Mesothelial cell of epicardium (in vitro differentiated cells): ENCODE results near the gene HAUS3. TPM values are rescaled to one million over a fixed set of nuclear protein-coding genes. Genes with fewer than 3 reads are reported as not detected.

Experiments used
- DNase-seq, 2 experiments: peaks; one replicate each; pipeline ENCODE4 v3.0.0; 2021; ENCODE audit warnings: low spot score in 2 of 2; ENCODE audit not compliant: unreplicated experiment in 2 of 2
- H3K27ac Mint-ChIP-seq: 2 replicates; pipeline ENCODE4 v1.8.0; 2021; ENCODE audit warnings: mixed read lengths
- H3K27me3 Mint-ChIP-seq: 2 replicates; pipeline ENCODE4 v1.8.0; 2021; ENCODE audit warnings: low read depth, mixed read lengths
- H3K36me3 Mint-ChIP-seq: 2 replicates; pipeline ENCODE4 v1.8.0; 2021; ENCODE audit warnings: mixed read lengths
- H3K4me1 Mint-ChIP-seq: 2 replicates; pipeline ENCODE4 v1.8.0; 2021; ENCODE audit warnings: mixed read lengths
- H3K4me3 Mint-ChIP-seq: 2 replicates; pipeline ENCODE4 v1.8.0; 2021; ENCODE audit warnings: mild to moderate bottlenecking, moderate library complexity, mixed read lengths
- H3K9me3 Mint-ChIP-seq: 2 replicates; pipeline ENCODE4 v1.8.0; 2021; ENCODE audit warnings: mixed read lengths
- total RNA-seq: library from RNA; stranded (reverse); gene quantifications from 3 replicates; pipeline ENCODE4 v1.2.1, GENCODE V29; 2021
- TF ChIP-seq, protein P1 (sequence below): fragments of 200-600 bp; sonication (generic); IDR thresholded peaks from one replicate; pipeline ENCODE4 v1.5.0; 2021; ENCODE audit warnings: antibody characterized with exemption; ENCODE audit not compliant: unreplicated experiment

The HAUS3 gene
- total RNA-seq, 1 donor from 2014 or later, result 16.9 TPM

DNA sequence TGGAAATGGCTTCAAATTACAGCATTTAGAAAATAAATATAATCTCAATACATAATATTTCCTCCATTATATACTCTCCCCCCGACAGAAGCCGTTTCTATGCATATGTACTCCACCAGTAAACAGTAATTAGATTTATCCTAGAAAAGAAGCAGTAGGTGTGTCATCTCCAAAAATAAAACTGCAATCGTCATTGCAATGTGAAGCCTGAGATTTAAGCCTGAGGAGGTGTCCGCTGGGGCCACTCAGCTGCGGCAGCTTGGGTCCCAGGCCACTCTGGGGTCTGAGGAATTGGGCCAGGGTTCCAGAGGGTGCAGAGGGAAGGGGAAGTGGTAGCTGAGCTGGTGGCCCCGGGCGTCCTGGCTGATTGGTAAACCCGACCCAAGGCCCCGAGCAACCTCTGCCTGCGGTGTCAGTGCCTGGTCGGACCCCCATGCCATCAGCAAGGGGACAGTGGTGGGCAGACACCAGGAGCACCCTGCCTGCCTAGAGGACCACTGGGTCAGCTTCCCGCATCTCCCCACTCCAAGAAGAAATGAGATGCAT, 27.8 kb upstream of the HAUS3 start:
- DNase-seq, result no peak
- Mint-ChIP-seq H3K27me3 (no peaks in the 10 kb centered on the region), H3K4me1 (peaks cover 17% of the 10 kb centered on the region), H3K4me3 (no peak overlapping the region), H3K27ac (no peak overlapping the region), H3K36me3 (no peaks in the 10 kb centered on the region), H3K9me3 (no peaks in the 10 kb centered on the region)
- TF ChIP-seq, protein P1, sequence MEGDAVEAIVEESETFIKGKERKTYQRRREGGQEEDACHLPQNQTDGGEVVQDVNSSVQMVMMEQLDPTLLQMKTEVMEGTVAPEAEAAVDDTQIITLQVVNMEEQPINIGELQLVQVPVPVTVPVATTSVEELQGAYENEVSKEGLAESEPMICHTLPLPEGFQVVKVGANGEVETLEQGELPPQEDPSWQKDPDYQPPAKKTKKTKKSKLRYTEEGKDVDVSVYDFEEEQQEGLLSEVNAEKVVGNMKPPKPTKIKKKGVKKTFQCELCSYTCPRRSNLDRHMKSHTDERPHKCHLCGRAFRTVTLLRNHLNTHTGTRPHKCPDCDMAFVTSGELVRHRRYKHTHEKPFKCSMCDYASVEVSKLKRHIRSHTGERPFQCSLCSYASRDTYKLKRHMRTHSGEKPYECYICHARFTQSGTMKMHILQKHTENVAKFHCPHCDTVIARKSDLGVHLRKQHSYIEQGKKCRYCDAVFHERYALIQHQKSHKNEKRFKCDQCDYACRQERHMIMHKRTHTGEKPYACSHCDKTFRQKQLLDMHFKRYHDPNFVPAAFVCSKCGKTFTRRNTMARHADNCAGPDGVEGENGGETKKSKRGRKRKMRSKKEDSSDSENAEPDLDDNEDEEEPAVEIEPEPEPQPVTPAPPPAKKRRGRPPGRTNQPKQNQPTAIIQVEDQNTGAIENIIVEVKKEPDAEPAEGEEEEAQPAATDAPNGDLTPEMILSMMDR, result no peak

- H3K9me3 Mint-ChIP-seq, result no peaks in the 10 kb centered on the region
- TF ChIP-seq, protein P1, result no peak
- no peak for DNase-seq
- H3K36me3 Mint-ChIP-seq, result no peaks in the 10 kb centered on the region
- H3K4me1 Mint-ChIP-seq, result peaks cover 15% of the 10 kb centered on the region
- H3K4me3 Mint-ChIP-seq, result no peak overlapping the region
- no peaks in the 10 kb centered on the region for H3K27me3 Mint-ChIP-seq
- no peak overlapping the region for H3K27ac Mint-ChIP-seq
Measured at GRCh38 chr4:2269206-2269531, 27.2 kb upstream of the HAUS3 start.

- no peak overlapping the region for H3K27ac Mint-ChIP-seq
- no peaks in the 10 kb centered on the region for H3K9me3 Mint-ChIP-seq
- H3K27me3 Mint-ChIP-seq, result no peaks in the 10 kb centered on the region
- no peaks in the 10 kb centered on the region for H3K36me3 Mint-ChIP-seq
- peaks cover 11% of the 10 kb centered on the region for H3K4me1 Mint-ChIP-seq
- TF ChIP-seq, protein P1, result no peak
- H3K4me3 Mint-ChIP-seq, result no peak overlapping the region
- DNase-seq, result no peak
Measured at GRCh38 chr4:2268357-2269205, 26.7 kb upstream of the HAUS3 start.

- no peaks in the 10 kb centered on the region for H3K27me3 Mint-ChIP-seq
- peaks cover 7% of the 10 kb centered on the region for H3K4me1 Mint-ChIP-seq
- H3K4me3 Mint-ChIP-seq, result no peak overlapping the region
- TF ChIP-seq, protein P1, result no peak
- no peaks in the 10 kb centered on the region for H3K36me3 Mint-ChIP-seq
- no peak for DNase-seq
- H3K27ac Mint-ChIP-seq, result no peak overlapping the region
- H3K9me3 Mint-ChIP-seq, result no peaks in the 10 kb centered on the region
Measured at GRCh38 chr4:2267841-2268240, 25.9 kb upstream of the HAUS3 start.

GRCh38 chr4:2267320-2267811, 25.4 kb upstream of the HAUS3 start:
- no peaks in the 10 kb centered on the region for H3K27me3 Mint-ChIP-seq
- H3K9me3 Mint-ChIP-seq, result no peaks in the 10 kb centered on the region
- peaks cover 7% of the 10 kb centered on the region for H3K4me1 Mint-ChIP-seq
- TF ChIP-seq, protein P1, result no peak
- DNase-seq, result no peak
- H3K4me3 Mint-ChIP-seq, result no peak overlapping the region
- H3K27ac Mint-ChIP-seq, result no peak overlapping the region
- H3K36me3 Mint-ChIP-seq, result no peaks in the 10 kb centered on the region
